ENCODE measurements around the gene PKD1L1.
"Not testable (repeated sequence)": the region's sequence is repeated elsewhere in the genome, so short reads cannot be mapped to it uniquely, and the experiment has no call there.

The PKD1L1 gene

DNA sequence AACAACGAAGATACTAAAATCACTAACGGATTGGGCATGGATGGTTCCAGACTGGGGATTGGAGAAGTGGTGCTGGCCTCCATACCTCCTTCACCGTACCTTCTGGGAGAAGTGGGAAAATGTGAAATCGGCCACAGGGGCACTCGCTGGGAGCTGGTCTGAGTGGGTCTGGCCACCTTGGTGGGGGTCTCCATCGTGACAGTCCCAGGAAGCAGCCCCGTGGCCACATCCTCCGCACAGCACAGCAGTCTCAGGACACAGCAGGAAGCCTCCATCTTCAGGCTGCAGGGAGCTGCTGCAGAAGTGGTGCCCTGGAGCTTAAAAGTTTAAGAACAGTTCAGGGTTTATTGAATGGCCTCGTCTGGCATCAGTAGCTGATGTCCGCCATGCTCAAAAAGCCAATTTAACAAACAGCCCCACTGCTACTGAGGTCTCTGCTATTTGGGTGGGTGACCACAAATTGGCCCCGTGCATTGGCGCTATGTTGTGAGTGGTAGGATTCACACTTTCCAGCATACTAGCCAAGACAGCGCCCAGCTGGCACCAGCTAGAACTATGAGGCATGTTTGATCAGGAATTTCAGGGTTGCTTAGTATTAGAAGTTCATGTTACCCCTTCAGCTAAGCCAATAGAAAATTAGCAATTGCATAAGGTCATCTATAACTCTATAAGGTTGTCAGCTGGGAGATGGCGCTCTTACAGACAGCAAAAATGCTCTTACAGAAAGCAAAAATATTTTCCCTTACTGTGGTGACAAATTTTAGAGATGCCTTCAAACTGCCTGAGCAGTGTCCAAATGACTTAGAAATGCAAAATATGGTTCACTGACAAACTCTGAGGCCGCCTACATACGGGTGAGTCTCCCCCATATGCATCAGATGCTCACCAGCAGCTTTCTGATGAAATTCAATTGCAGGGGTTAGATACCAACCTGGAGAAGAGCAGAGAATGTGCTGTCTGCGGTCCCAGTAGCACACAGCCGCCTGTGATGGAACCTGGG is 17.0 kb downstream of the PKD1L1 start:
- Histone ChIP-seq H3K4me3 (ENCODE audit: low read depth in 1 of 2, low read length in 1 of 2) (no peak overlapping the region), H3K36me3 (no peaks in the 10 kb centered on the region)
- TF ChIP-seq, protein P1, sequence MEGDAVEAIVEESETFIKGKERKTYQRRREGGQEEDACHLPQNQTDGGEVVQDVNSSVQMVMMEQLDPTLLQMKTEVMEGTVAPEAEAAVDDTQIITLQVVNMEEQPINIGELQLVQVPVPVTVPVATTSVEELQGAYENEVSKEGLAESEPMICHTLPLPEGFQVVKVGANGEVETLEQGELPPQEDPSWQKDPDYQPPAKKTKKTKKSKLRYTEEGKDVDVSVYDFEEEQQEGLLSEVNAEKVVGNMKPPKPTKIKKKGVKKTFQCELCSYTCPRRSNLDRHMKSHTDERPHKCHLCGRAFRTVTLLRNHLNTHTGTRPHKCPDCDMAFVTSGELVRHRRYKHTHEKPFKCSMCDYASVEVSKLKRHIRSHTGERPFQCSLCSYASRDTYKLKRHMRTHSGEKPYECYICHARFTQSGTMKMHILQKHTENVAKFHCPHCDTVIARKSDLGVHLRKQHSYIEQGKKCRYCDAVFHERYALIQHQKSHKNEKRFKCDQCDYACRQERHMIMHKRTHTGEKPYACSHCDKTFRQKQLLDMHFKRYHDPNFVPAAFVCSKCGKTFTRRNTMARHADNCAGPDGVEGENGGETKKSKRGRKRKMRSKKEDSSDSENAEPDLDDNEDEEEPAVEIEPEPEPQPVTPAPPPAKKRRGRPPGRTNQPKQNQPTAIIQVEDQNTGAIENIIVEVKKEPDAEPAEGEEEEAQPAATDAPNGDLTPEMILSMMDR (IDR thresholded peaks at IDR 0.05) = no peak

DNA sequence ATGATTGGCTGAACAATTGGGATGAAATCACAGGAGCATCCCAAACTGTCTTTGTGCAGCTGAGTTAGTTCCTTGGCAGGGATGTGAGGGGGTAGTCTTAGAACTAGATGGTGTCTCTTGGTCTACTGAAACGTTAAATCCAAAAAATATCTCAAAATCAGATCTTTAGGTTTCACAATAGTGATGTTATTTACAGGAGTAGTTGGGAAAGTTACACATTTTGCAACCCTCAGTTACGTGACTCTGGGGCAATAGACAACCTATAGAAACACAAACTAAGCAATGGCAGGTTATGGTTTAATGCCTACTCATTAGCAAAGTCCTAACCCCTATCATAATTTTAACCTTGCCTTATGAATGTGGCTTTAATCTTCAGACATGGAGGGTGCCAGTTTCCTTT is 24.0 kb downstream of the PKD1L1 start:
- H3K27me3 ChIP-seq = no peaks in the 10 kb centered on the region
- peaks cover 4 to 7% of the 10 kb centered on the region in 2 experiments for H3K4me1 ChIP-seq (ENCODE audit: control insufficient read depth in 1 of 2, insufficient read depth in 1 of 2, low read depth in 1 of 2, low read length in 1 of 2)
- TF ChIP-seq, protein P1 (IDR thresholded peaks at IDR 0.05) = no peak
- H3K27ac ChIP-seq = no peak overlapping the region
- H3K4me3 ChIP-seq (ENCODE audit: low read depth in 1 of 2, low read length in 1 of 2) = no peak overlapping the region
- H3K9me3 ChIP-seq = no peaks in the 10 kb centered on the region
- H3K36me3 ChIP-seq = no peaks in the 10 kb centered on the region

More for the DNA sequence above, 17.0 kb downstream of the PKD1L1 start:
- Histone ChIP-seq H3K27ac (no peak overlapping the region), H3K9me3 (no peaks in the 10 kb centered on the region), H3K27me3 (no peaks in the 10 kb centered on the region), H3K4me1 (ENCODE audit: control insufficient read depth in 1 of 2, insufficient read depth in 1 of 2, low read depth in 1 of 2, low read length in 1 of 2) (no peaks in the 10 kb centered on the region)

DNA sequence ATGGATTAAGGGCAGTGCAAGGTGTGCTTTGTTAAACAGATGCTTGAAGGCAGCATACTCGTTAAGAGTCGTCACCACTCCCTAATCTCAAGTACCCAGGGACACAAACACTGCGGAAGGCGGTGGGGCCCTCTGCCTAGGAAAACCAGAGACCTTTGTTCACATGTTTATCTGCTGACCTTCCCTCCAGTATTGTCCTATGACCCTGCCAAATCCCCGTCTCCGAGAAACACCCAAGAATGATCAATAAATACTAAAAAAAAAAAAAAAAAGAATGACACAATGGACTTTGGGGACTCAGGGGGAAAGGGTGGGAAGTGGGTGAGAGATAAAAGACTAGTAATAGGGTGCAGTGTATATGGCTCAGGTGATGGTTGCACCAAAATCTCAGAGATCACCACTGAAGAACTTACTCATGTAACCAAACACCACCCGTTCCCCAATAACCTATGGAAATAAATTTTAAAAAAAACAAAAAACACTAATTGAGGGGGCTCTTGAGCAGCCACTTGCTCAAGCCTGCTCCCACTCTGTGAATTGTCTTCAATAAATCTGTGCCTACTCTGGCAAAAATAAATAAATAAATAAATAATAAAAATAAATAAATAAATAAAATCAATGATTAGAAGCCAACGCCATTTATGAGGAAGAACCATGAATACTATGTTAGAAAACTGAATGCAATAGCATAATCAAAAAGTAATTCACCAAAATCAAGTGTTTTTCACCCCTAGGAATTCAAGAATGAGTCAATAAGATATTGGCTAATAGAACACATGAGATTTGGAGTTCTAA is 25.0 kb downstream of the PKD1L1 start:
- H3K4me3 ChIP-seq (ENCODE audit: low read depth in 1 of 2, low read length in 1 of 2); H3K27me3 ChIP-seq; H3K27ac ChIP-seq; H3K4me1 ChIP-seq (ENCODE audit: control insufficient read depth in 1 of 2, insufficient read depth in 1 of 2, low read depth in 1 of 2, low read length in 1 of 2); H3K36me3 ChIP-seq; H3K9me3 ChIP-seq: not testable (repeated sequence)

DNA sequence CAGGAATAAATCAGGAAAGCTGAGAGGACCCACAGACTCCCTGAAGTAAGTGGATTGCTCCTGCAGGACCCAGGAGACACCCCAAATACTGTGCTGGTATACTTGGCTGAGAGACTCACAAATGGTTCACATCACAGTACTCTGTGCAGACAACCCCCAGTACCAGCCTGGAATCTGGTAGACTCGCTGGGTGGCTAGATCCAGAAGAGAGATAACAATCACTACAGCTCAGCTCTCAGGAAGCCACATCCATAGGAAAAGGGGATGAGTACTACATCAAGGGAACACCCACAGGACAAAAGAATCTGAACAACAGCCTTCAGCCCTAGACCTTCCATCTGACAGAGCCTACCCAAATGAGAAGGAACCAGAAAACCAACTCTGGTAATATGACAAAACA is 31.8 kb downstream of the PKD1L1 start:
- not testable (repeated sequence) for H3K36me3 ChIP-seq; H3K27ac ChIP-seq; H3K9me3 ChIP-seq; H3K4me1 ChIP-seq (ENCODE audit: control insufficient read depth in 1 of 2, insufficient read depth in 1 of 2, low read depth in 1 of 2, low read length in 1 of 2); H3K4me3 ChIP-seq (ENCODE audit: low read depth in 1 of 2, low read length in 1 of 2)
- peaks cover 27% of the 10 kb centered on the region for H3K27me3 ChIP-seq

DNA sequence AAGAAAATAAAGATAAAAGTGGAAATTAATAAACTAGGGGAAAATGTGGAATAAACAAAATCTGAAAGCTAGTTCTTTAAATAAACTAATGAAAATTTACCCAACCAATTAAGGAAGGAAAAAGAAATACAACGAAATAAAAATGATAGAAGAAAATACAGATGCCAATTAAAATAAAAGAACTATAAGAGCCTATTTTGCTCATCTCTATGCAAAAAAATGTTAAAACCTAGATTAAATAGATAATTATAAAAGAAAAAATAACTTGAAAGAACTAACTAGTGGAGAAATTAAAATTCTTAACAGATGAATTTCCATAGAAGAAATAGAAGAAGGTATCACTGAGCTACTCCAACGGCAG is 32.7 kb downstream of the PKD1L1 start:
- H3K4me1 ChIP-seq (ENCODE audit: control insufficient read depth in 1 of 2, insufficient read depth in 1 of 2, low read depth in 1 of 2, low read length in 1 of 2) = no peaks in the 10 kb centered on the region
- H3K27me3 ChIP-seq = peaks cover 27% of the 10 kb centered on the region
- TF ChIP-seq, protein P1 (IDR thresholded peaks at IDR 0.05) = no peak
- no peaks in the 10 kb centered on the region for H3K36me3 ChIP-seq
- no peak overlapping the region for H3K4me3 ChIP-seq (ENCODE audit: low read depth in 1 of 2, low read length in 1 of 2)
- H3K9me3 ChIP-seq = no peaks in the 10 kb centered on the region
- H3K27ac ChIP-seq = no peak overlapping the region

DNA sequence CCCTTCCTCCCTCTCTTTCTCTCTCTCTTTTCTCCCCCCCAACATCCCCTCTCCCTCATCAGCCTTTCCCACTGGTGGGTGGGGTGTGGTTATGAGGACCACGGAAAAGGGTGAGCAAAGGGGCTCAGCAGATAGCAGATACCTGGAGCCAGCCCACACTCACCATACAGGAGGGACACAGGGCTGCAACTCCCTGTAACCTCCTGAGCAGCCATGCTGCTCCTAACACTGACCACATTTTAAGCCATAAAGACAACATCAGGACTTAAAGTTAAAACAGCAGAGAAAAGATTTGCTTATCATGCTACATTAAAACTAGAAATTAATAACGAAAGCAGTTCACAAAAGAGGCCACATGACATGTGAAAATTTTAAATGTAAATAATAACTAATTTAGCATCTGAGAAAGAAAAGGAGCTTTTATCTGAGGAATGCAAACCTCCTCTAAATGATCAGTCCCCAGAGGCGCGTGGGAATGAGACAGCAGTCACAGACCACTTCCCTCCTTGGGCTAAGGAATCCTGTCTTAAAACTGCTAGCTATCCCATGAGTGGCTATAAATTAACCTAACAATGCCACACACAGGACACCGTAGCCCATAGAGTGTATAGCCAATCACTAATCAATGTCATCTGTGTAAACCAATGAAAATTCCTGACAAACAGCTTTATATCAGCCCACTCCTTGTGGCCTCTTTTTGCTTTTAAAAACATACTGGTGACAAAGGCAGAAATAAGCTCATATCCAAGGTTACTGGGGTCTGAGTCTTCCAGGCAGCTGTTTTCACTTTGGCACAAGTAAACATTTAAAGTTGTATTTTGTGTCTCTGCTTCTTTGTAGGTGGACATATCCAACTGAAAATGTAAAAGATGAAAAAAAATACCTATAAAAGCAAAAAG is 33.3 kb downstream of the PKD1L1 start:
- H3K27ac ChIP-seq = no peak overlapping the region
- TF ChIP-seq, protein P1 (IDR thresholded peaks at IDR 0.05) = no peak
- H3K36me3 ChIP-seq = no peaks in the 10 kb centered on the region
- H3K27me3 ChIP-seq = peaks cover 27% of the 10 kb centered on the region
- H3K9me3 ChIP-seq = no peaks in the 10 kb centered on the region
- no peaks in the 10 kb centered on the region for H3K4me1 ChIP-seq (ENCODE audit: control insufficient read depth in 1 of 2, insufficient read depth in 1 of 2, low read depth in 1 of 2, low read length in 1 of 2)
- H3K4me3 ChIP-seq (ENCODE audit: low read depth in 1 of 2, low read length in 1 of 2) = no peak overlapping the region

Measured in neutrophil (primary cell).